GM21447 (cell line): ENCODE data around the gene SEPTIN8.

Source experiments
- ATAC-seq: cut with Tn5 transposase; IDR thresholded peaks from one replicate; pipeline ENCODE4 v1.9.1; 2021; ENCODE audit not compliant: unreplicated experiment

SEPTIN8 gene

GRCh38 chr5:132714456-132715307 is 62.4 kb downstream of the SEPTIN8 start:
- no peak for ATAC-seq

- no peak for ATAC-seq
Observed at GRCh38 chr5:132708645-132709044, 68.4 kb downstream of the SEPTIN8 start.

GRCh38 chr5:132704875-132705274 is 72.2 kb downstream of the SEPTIN8 start:
- ATAC-seq, result no peak
